Osteoblast (primary cell): Measurements from ENCODE around the gene TSPAN1. TPM values are rescaled to one million over a fixed set of nuclear protein-coding genes. Genes with fewer than 3 reads are reported as not detected.
A peak's percentile ranks its signal among the peaks of the same experiment; 100 is the strongest.

Experiments used
- DNase-seq: peaks from one replicate; pipeline ENCODE4 v3.0.0; 2011; ENCODE audit warnings: low spot score, mixed read lengths; ENCODE audit not compliant: insufficient read length; ENCODE audit errors: missing footprints
- H2AFZ ChIP-seq: 2 replicates; pipeline ENCODE4 v1.6.0; 2011; ENCODE audit warnings: mild to moderate bottlenecking, low read length
- H3K27ac ChIP-seq: 2 replicates; pipeline ENCODE4 v1.5.1; 2011; ENCODE audit warnings: mild to moderate bottlenecking, low read depth, low read length, moderate library complexity
- H3K27me3 ChIP-seq: 2 replicates; pipeline ENCODE4 v1.6.0; 2012; ENCODE audit warnings: mild to moderate bottlenecking, control low read depth, inconsistent platforms, low read length, moderate library complexity; ENCODE audit not compliant: insufficient read depth
- H3K36me3 ChIP-seq: 2 replicates; pipeline ENCODE4 v1.5.1; 2011; ENCODE audit warnings: mild to moderate bottlenecking, low read length, control low read depth, moderate library complexity; ENCODE audit not compliant: insufficient read depth
- H3K4me1 ChIP-seq: 2 replicates; pipeline ENCODE4 v1.5.1; 2011; ENCODE audit warnings: mild to moderate bottlenecking, low read length, control low read depth, moderate library complexity; ENCODE audit not compliant: insufficient read depth
- H3K4me2 ChIP-seq: 2 replicates; pipeline ENCODE4 v1.6.0; 2011; ENCODE audit warnings: mild to moderate bottlenecking, low read length; ENCODE audit not compliant: insufficient read depth
- H3K4me3 ChIP-seq: fragments of 200-600 bp; sonication (generic); 3 replicates; pipeline ENCODE4 v1.5.1; 2012; ENCODE audit warnings: mild to moderate bottlenecking, low read length, inconsistent platforms; ENCODE audit not compliant: insufficient read depth
- H3K79me2 ChIP-seq: 2 replicates; pipeline ENCODE4 v1.6.0; 2012; ENCODE audit warnings: mild to moderate bottlenecking, low read length, control low read depth, inconsistent platforms; ENCODE audit not compliant: insufficient read depth
- H3K9me3 ChIP-seq: 2 replicates; pipeline ENCODE4 v1.5.1; 2011; ENCODE audit warnings: low read depth, low read length, control low read depth
- H4K20me1 ChIP-seq: 2 replicates; pipeline ENCODE4 v1.6.0; 2012; ENCODE audit warnings: mild to moderate bottlenecking, low read length, control low read depth; ENCODE audit not compliant: insufficient read depth
- CTCF ChIP-seq: IDR thresholded peaks from 2 replicates; pipeline ENCODE4 v1.5.1; 2011; ENCODE audit warnings: mild to moderate bottlenecking, low read depth, low read length, moderate library complexity; ENCODE audit errors: extremely low read depth
- total RNA-seq: library from RNA; depleted of rRNA; stranded (reverse); fragments of >200 nt; gene quantifications from 2 replicates; pipeline ENCODE4 v1.2.3, GENCODE V29; 2012

The TSPAN1 gene
- total RNA-seq, 1 donor, result 1.1 TPM

GRCh38 chr1:46180082-46180616 lies 5.3 kb downstream of the TSPAN1 start:
- peaks cover 25% of the 10 kb centered on the region for H3K4me1 ChIP-seq
- no peak overlapping the region for H3K27ac ChIP-seq
- H3K9me3 ChIP-seq, result no peaks in the 10 kb centered on the region
- H4K20me1 ChIP-seq, result no peaks in the 10 kb centered on the region
- DNase-seq, result no peak
- TF ChIP-seq CTCF, result no peak
- no peaks in the 10 kb centered on the region for H3K27me3 ChIP-seq
- H2AFZ ChIP-seq, result no peak overlapping the region
- H3K79me2 ChIP-seq, result no peaks in the 10 kb centered on the region
- H3K36me3 ChIP-seq, result no peaks in the 10 kb centered on the region
- H3K4me2 ChIP-seq, result no peak overlapping the region
- no peak overlapping the region for H3K4me3 ChIP-seq

- peaks cover 25% of the 10 kb centered on the region for H3K4me1 ChIP-seq
- H3K36me3 ChIP-seq, result no peaks in the 10 kb centered on the region
- no peak overlapping the region for H3K27ac ChIP-seq
- H3K27me3 ChIP-seq, result no peaks in the 10 kb centered on the region
- peak overlapping the region; percentile 24 for H2AFZ ChIP-seq
- TF ChIP-seq CTCF, result no peak
- H4K20me1 ChIP-seq, result no peaks in the 10 kb centered on the region
- no peaks in the 10 kb centered on the region for H3K79me2 ChIP-seq
- H3K4me3 ChIP-seq, result no peak overlapping the region
- no peaks in the 10 kb centered on the region for H3K9me3 ChIP-seq
- peak overlapping the region; percentile 2 for H3K4me2 ChIP-seq
- peak; percentile 85 for DNase-seq
These were observed 6.7 kb downstream of the TSPAN1 start for GRCh38 chr1:46181343-46182260.

- peak overlapping the region; percentile 40 for H2AFZ ChIP-seq
- H3K27me3 ChIP-seq, result no peaks in the 10 kb centered on the region
- peaks cover 25% of the 10 kb centered on the region for H3K4me1 ChIP-seq
- no peaks in the 10 kb centered on the region for H4K20me1 ChIP-seq
- peak overlapping the region; percentile 10 for H3K4me3 ChIP-seq
- H3K9me3 ChIP-seq, result no peaks in the 10 kb centered on the region
- peak overlapping the region; percentile 91 for H3K27ac ChIP-seq
- TF ChIP-seq CTCF, result no peak
- no peaks in the 10 kb centered on the region for H3K79me2 ChIP-seq
- peak; percentile 99 for DNase-seq
- peak overlapping the region; percentile 57 for H3K4me2 ChIP-seq
- H3K36me3 ChIP-seq, result peaks cover 3% of the 10 kb centered on the region
These were observed 8.4 kb downstream of the TSPAN1 start for GRCh38 chr1:46183079-46183847.
